Testis (tissue), 3 donors: Measurements from ENCODE around the gene PIK3C3. TPM values are rescaled to one million over a fixed set of nuclear protein-coding genes. Genes with fewer than 3 reads are reported as not detected.

ENCODE experiments used
- DNase-seq: peaks from one replicate; pipeline ENCODE4 v3.0.0-alpha.2; 2019
- H3K27ac ChIP-seq, 2 donors: fragments of 200-600 bp; sonication (generic); one replicate each; pipeline ENCODE4 v1.5.1; 2019
- H3K27me3 ChIP-seq: fragments of 200-600 bp; sonication (generic); one replicate; pipeline ENCODE4 v1.5.1; 2019
- H3K36me3 ChIP-seq: fragments of 200-600 bp; sonication (generic); one replicate; pipeline ENCODE4 v1.5.1; 2017; ENCODE audit warnings: low read depth; ENCODE audit errors: missing control alignments
- H3K4me1 ChIP-seq: fragments of 200-600 bp; sonication (generic); one replicate; pipeline ENCODE4 v1.5.1; 2019
- H3K4me3 ChIP-seq, 2 donors: fragments of 200-600 bp; sonication (generic); one replicate each; pipeline ENCODE4 v1.5.1; 2017 to 2019
- H3K9me3 ChIP-seq: fragments of 200-600 bp; sonication (generic); one replicate; pipeline ENCODE4 v1.5.1; 2017
- CTCF ChIP-seq, 3 experiments: fragments of 450-650 bp in 2 of 3; fragments of 200-600 bp in 1 of 3; sonication (generic) in 1 of 3; IDR thresholded peaks; one replicate each; pipeline ENCODE4 v1.5.1; 2016 to 2019; ENCODE audit warnings: antibody characterized with exemption in 3 of 3, mild to moderate bottlenecking in 2 of 3, moderate library complexity in 1 of 3
- POLR2A ChIP-seq: fragments of 450-650 bp; IDR thresholded peaks from one replicate; pipeline ENCODE4 v1.6.1; 2017; ENCODE audit warnings: antibody characterized with exemption, mild to moderate bottlenecking, moderate library complexity
- WGBS, 2 donors: methylation state at CpG; one replicate each; pipeline ENCODE4 v1.1.5; 2018; 5-methylcytosine and 5-hydroxymethylcytosine counted together
- intact Hi-C: fragments of 100-400 bp; cut with DNase I; formaldehyde crosslinking; loops from one replicate; pipeline ENCODE4 v1.15.1; 2023; ENCODE audit warnings: low total_unique reads
- polyA plus RNA-seq: library from polyadenylated mRNA; stranded (reverse); fragments of 350-450 nt; fragmentation: Illumina TruSeq; extraction: RNeasy Lipid Tissue Mini Kit (QIAGEN cat#74804); gene quantifications from one replicate; pipeline ENCODE4 v1.2.3, GENCODE V29; 2014; ENCODE audit warnings: low read depth, low replicate concordance; ENCODE audit not compliant: insufficient read depth
- total RNA-seq, 2 donors: library from RNA; depleted of rRNA; stranded (reverse); fragments of >200 nt; gene quantifications; one replicate each; pipeline ENCODE4 v1.2.3, GENCODE V29; 2016

PIK3C3 gene
- total and polyA plus RNA-seq, 3 donors from 2014 or later, result 56.8 to 94.1 (median 75.1) TPM

- H3K9me3 ChIP-seq, result no peaks in the 10 kb centered on the region
- peaks cover 29% of the 10 kb centered on the region for H3K4me1 ChIP-seq
- no peak overlapping the region for H3K4me3 ChIP-seq
- H3K27me3 ChIP-seq, result no peaks in the 10 kb centered on the region
- H3K27ac ChIP-seq, result no peak overlapping the region
- TF ChIP-seq CTCF (IDR thresholded peaks at IDR 0.05) (no peak), POLR2A (no peak)
- WGBS, 2 donors, result 91 to 100% methylated on average over 1 of the region's 1 CpG
- no peak for DNase-seq
- no peaks in the 10 kb centered on the region for H3K36me3 ChIP-seq
- intact Hi-C loops, result no loop called here
Observed at GRCh38 chr18:41969881-41970280, 14.8 kb downstream of the PIK3C3 start.

- WGBS, 2 donors, result 59 to 61% methylated on average over 3 of the region's 3 CpGs
- H3K36me3 ChIP-seq, result no peaks in the 10 kb centered on the region
- intact Hi-C loops, result no loop called here
- TF ChIP-seq POLR2A (no peak), CTCF (IDR thresholded peaks at IDR 0.05) (no peak)
- no peaks in the 10 kb centered on the region for H3K27me3 ChIP-seq
- H3K4me3 ChIP-seq, result no peak overlapping the region
- peaks cover 7% of the 10 kb centered on the region for H3K4me1 ChIP-seq
- no peak overlapping the region for H3K27ac ChIP-seq
- no peak for DNase-seq
- no peaks in the 10 kb centered on the region for H3K9me3 ChIP-seq
Observed at GRCh38 chr18:41972067-41972925, 17.3 kb downstream of the PIK3C3 start.

- H3K4me3 ChIP-seq, result no peak overlapping the region
- no peaks in the 10 kb centered on the region for H3K9me3 ChIP-seq
- no peak overlapping the region for H3K27ac ChIP-seq
- TF ChIP-seq CTCF (IDR thresholded peaks at IDR 0.05), result no peak
- TF ChIP-seq POLR2A, result no peak
- WGBS, 2 donors, result 89% methylated on average over 2 of the region's 2 CpGs
- H3K4me1 ChIP-seq, result no peaks in the 10 kb centered on the region
- intact Hi-C loops, result no loop called here
- H3K27me3 ChIP-seq, result no peaks in the 10 kb centered on the region
- H3K36me3 ChIP-seq, result no peaks in the 10 kb centered on the region
- no peak for DNase-seq
Observed at GRCh38 chr18:41973983-41974382, 18.9 kb downstream of the PIK3C3 start.

GRCh38 chr18:41974796-41975201 lies 19.8 kb downstream of the PIK3C3 start:
- 85 to 93% methylated on average over 1 of the region's 1 CpG for WGBS, 2 donors
- intact Hi-C loops, result no loop called here
- H3K4me3 ChIP-seq, result no peak overlapping the region
- no peak overlapping the region for H3K27ac ChIP-seq
- H3K4me1 ChIP-seq, result no peaks in the 10 kb centered on the region
- no peaks in the 10 kb centered on the region for H3K9me3 ChIP-seq
- DNase-seq, result no peak
- TF ChIP-seq POLR2A, result no peak
- TF ChIP-seq CTCF (IDR thresholded peaks at IDR 0.05), result no peak
- no peaks in the 10 kb centered on the region for H3K36me3 ChIP-seq
- no peaks in the 10 kb centered on the region for H3K27me3 ChIP-seq

- Histone ChIP-seq H3K27me3 (no peaks in the 10 kb centered on the region), H3K9me3 (no peaks in the 10 kb centered on the region), H3K27ac (no peak overlapping the region), H3K4me3 (no peak overlapping the region), H3K4me1 (no peaks in the 10 kb centered on the region), H3K36me3 (no peaks in the 10 kb centered on the region)
- WGBS, 2 donors, result 77 to 80% methylated on average over 5 of the region's 5 CpGs
- intact Hi-C loops, result no loop called here
- no peak for TF ChIP-seq POLR2A
- TF ChIP-seq CTCF (IDR thresholded peaks at IDR 0.05), result no peak
- no peak for DNase-seq
Observed at GRCh38 chr18:41975284-41975683, 20.2 kb downstream of the PIK3C3 start.
